ENCODE measurements around the gene ST3GAL3. TPM values are rescaled to one million over a fixed set of nuclear protein-coding genes. Genes with fewer than 3 reads are reported as not detected.

Gene ST3GAL3
- total RNA-seq, 1 experiment from 2014 or later, result 8.3 TPM

GRCh38 chr1:43817304-43817939 lies 110.1 kb downstream of the ST3GAL3 start:
- no peak for DNase-seq
- no peak overlapping the region for H3K4me3 Mint-ChIP-seq
- H3K23me2 ChIP-seq (ENCODE audit: insufficient read length, low read depth, low read length, poor library complexity, severe bottlenecking), result no peaks in the 10 kb centered on the region

More at GRCh38 chr1:43817304-43817939, 110.1 kb downstream of the ST3GAL3 start:
- Histone ChIP-seq H2BK120ac (ENCODE audit: low read depth, low read length, poor library complexity, severe bottlenecking) (no peak overlapping the region), H3K4me2 (ENCODE audit: insufficient read depth, insufficient read length, low read length) (no peak overlapping the region), H3K9ac (ENCODE audit: extremely low read depth, insufficient read length, low read length) (no peak overlapping the region), H2BK12ac (ENCODE audit: insufficient read length, low read depth, low read length) (no peak overlapping the region), H3K56ac (ENCODE audit: insufficient read length, low read depth, low read length) (no peak overlapping the region), H4K20me1 (ENCODE audit: control insufficient read depth, insufficient read depth, insufficient read length) (no peaks in the 10 kb centered on the region), H3K9me3 (ENCODE audit: control insufficient read depth, low read depth, low read length) (no peaks in the 10 kb centered on the region), H4K8ac (replicated peaks; ENCODE audit: insufficient read length, low read depth, low read length) (no peak overlapping the region), H3K4ac (ENCODE audit: low read depth, low read length) (no peak overlapping the region), H2AK5ac (ENCODE audit: insufficient read length, low read length) (no peak overlapping the region), H4K5ac (ENCODE audit: insufficient read length, low read depth, low read length) (no peak overlapping the region), H3T11ph (ENCODE audit: low read length) (no peak overlapping the region), H3K23ac (ENCODE audit: insufficient read length, low read depth, low read length) (no peak overlapping the region), H3K18ac (ENCODE audit: insufficient read length, low read depth, low read length) (no peak overlapping the region), H3K27me3 (ENCODE audit: insufficient read depth, low read length) (no peaks in the 10 kb centered on the region), H3K79me2 (ENCODE audit: insufficient read depth, low read length) (no peaks in the 10 kb centered on the region), H2BK15ac (ENCODE audit: low read depth, low read length) (no peak overlapping the region), H3K79me1 (ENCODE audit: insufficient read depth, low read depth, low read length, poor library complexity, severe bottlenecking) (no peaks in the 10 kb centered on the region), H2BK5ac (ENCODE audit: insufficient read length, low read length) (no peak overlapping the region), H3K14ac (ENCODE audit: insufficient read depth, low read length) (no peak overlapping the region), H2BK20ac (ENCODE audit: low read depth, low read length, poor library complexity, severe bottlenecking) (no peak overlapping the region), H3K27ac (ENCODE audit: insufficient read length, low read depth, low read length) (no peak overlapping the region), H3K4me1 (ENCODE audit: insufficient read depth, low read length) (peaks cover 5% of the 10 kb centered on the region; the same call in 1 of the 2 replicates), H2AFZ (ENCODE audit: low read length) (no peak overlapping the region), H4K91ac (ENCODE audit: insufficient read length, low read depth, low read length) (no peak overlapping the region)
- TF ChIP-seq CTCF (conservative IDR thresholded peaks at IDR 0.05), result no peak
- H3K36me3 Mint-ChIP-seq (ENCODE audit: insufficient read depth in 1 of 3, low read depth in 3 of 3), result peaks cover 24 to 31% (median 30%) of the 10 kb centered on the region in 3 experiments; a peak in 6 of 7 replicates
- H3K9me3 Mint-ChIP-seq, result peaks cover 12 to 18% of the 10 kb centered on the region in 2 experiments; a peak in 3 of 5 replicates
- no peak overlapping the region for H3K27ac Mint-ChIP-seq
- H3K27me3 Mint-ChIP-seq (ENCODE audit: low read depth), result peaks cover 1% of the 10 kb centered on the region; the same call in 1 of the 2 replicates
- peaks cover 10 to 16% of the 10 kb centered on the region in 2 experiments for H3K4me1 Mint-ChIP-seq
